ENCODE results near the gene ANKAR. TPM values are rescaled to one million over a fixed set of nuclear protein-coding genes. Genes with fewer than 3 reads are reported as not detected.
A peak's percentile ranks its signal among the peaks of the same experiment; 100 is the strongest.

The ANKAR gene
- total and polyA plus RNA-seq, 2 of the 4 experiments (the other 2 are of a cell fraction), result 0.96 to 2.2 TPM

DNA sequence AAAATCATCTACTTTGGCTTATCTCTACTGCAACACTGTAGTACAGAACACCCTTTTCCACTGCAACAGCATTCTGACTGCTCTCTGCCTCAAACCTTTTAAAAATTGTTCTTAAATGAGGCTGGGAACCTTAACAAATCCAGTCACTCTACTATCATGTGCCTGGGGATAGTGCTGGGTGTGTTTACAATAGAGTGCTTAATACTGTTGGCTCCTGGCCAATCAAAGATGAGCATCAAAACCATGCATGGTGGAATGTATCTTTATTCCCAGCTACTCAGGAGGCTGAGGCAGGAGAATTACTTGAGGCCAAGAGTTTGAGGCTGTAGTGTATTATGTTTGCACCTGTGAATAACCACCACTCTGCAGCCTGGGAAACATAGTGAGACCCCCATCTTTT is 7.4 kb downstream of the ANKAR start:
- ChIA-PET CTCF (no interaction called here), POLR2A (ENCODE audit: unreplicated experiment) (no interaction called here)
- H3K36me3 ChIP-seq (ENCODE audit: control insufficient read depth, insufficient read depth, low read length), result 0 out of 2 replicates have a peak, but pooled peaks cover 1% of the 10 kb centered on the region
- no peak overlapping the region for H2AK9ac ChIP-seq (replicated peaks; ENCODE audit: low read depth, low read length, poor library complexity)
- no peak for ATAC-seq (ENCODE audit: low read depth)
- H3K4me1 ChIP-seq (ENCODE audit: control insufficient read depth, insufficient read depth, low read length), result peaks cover 7% of the 10 kb centered on the region; the same call in 1 of the 2 replicates
- H3K4me3 ChIP-seq (ENCODE audit: insufficient read depth, low read depth, low read length), result no peak overlapping the region
- no peak overlapping the region for H2BK15ac ChIP-seq (ENCODE audit: low read depth, low read length)
- H3K79me1 ChIP-seq (ENCODE audit: low read depth in 1 of 2, low read length in 2 of 2), result peaks cover 10 to 11% of the 10 kb centered on the region in 2 experiments; a peak in 2 of 4 replicates
- no peak overlapping the region for H4K91ac ChIP-seq (ENCODE audit: insufficient read depth, low read depth, low read length)
- H3K9ac ChIP-seq (ENCODE audit: low read depth, low read length), result no peak overlapping the region
- peaks cover 4% of the 10 kb centered on the region; the same call in 1 of the 2 replicates for H4K20me1 ChIP-seq (ENCODE audit: insufficient read depth, low read length)
- H3K56ac ChIP-seq (ENCODE audit: extremely low read depth, insufficient read depth, low read length), result no peak overlapping the region
- intact Hi-C loops (cut with micrococcal nuclease), result no loop called here
- peak; percentile 25 for DNase-seq
- H2AK5ac ChIP-seq (ENCODE audit: low read depth, low read length), result no peak overlapping the region
- no peak overlapping the region for H4K5ac ChIP-seq (ENCODE audit: low read depth, low read length)
- H2BK120ac ChIP-seq (ENCODE audit: low read depth, low read length), result no peak overlapping the region
- TF ChIP-seq POLR2A (IDR thresholded peaks at IDR 0.05; ENCODE audit: low read depth, low read length) (no peak), NFE2L2 (IDR thresholded peaks at IDR 0.05; ENCODE audit: low read depth, low read length) (no peak), MAFK (IDR thresholded peaks at IDR 0.05; ENCODE audit: low read depth, low read length) (no peak), CHD1 (IDR thresholded peaks at IDR 0.05; ENCODE audit: low read depth, low read length) (no peak), SMC3 (IDR thresholded peaks at IDR 0.05; ENCODE audit: low read depth, low read length) (no peak), CEBPB (IDR thresholded peaks at IDR 0.05; ENCODE audit: low read depth, low read length) (no peak), RAD21 (IDR thresholded peaks at IDR 0.05; ENCODE audit: low read length) (no peak), RCOR1 (IDR thresholded peaks at IDR 0.05; ENCODE audit: insufficient replicate concordance, low read length) (no peak), BHLHE40 (IDR thresholded peaks at IDR 0.05; ENCODE audit: low read depth, low read length) (no peak)
- TF ChIP-seq, protein P1, sequence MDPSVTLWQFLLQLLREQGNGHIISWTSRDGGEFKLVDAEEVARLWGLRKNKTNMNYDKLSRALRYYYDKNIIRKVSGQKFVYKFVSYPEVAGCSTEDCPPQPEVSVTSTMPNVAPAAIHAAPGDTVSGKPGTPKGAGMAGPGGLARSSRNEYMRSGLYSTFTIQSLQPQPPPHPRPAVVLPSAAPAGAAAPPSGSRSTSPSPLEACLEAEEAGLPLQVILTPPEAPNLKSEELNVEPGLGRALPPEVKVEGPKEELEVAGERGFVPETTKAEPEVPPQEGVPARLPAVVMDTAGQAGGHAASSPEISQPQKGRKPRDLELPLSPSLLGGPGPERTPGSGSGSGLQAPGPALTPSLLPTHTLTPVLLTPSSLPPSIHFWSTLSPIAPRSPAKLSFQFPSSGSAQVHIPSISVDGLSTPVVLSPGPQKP (IDR thresholded peaks at IDR 0.05; ENCODE audit: borderline replicate concordance, low read depth, low read length), result no peak
- TF ChIP-seq, protein P2, sequence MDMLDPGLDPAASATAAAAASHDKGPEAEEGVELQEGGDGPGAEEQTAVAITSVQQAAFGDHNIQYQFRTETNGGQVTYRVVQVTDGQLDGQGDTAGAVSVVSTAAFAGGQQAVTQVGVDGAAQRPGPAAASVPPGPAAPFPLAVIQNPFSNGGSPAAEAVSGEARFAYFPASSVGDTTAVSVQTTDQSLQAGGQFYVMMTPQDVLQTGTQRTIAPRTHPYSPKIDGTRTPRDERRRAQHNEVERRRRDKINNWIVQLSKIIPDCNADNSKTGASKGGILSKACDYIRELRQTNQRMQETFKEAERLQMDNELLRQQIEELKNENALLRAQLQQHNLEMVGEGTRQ (IDR thresholded peaks at IDR 0.05; ENCODE audit: low read depth, low read length), result no peak
- TF ChIP-seq, protein P3, sequence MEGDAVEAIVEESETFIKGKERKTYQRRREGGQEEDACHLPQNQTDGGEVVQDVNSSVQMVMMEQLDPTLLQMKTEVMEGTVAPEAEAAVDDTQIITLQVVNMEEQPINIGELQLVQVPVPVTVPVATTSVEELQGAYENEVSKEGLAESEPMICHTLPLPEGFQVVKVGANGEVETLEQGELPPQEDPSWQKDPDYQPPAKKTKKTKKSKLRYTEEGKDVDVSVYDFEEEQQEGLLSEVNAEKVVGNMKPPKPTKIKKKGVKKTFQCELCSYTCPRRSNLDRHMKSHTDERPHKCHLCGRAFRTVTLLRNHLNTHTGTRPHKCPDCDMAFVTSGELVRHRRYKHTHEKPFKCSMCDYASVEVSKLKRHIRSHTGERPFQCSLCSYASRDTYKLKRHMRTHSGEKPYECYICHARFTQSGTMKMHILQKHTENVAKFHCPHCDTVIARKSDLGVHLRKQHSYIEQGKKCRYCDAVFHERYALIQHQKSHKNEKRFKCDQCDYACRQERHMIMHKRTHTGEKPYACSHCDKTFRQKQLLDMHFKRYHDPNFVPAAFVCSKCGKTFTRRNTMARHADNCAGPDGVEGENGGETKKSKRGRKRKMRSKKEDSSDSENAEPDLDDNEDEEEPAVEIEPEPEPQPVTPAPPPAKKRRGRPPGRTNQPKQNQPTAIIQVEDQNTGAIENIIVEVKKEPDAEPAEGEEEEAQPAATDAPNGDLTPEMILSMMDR (conservative IDR thresholded peaks at IDR 0.05; ENCODE audit: low read depth, low read length), result no peak
- H3K14ac ChIP-seq (replicated peaks; ENCODE audit: low read depth, low read length), result no peak overlapping the region
- H3K27me3 ChIP-seq (ENCODE audit: control insufficient read depth, insufficient read depth, low read length), result no peaks in the 10 kb centered on the region
- no peak overlapping the region for H4K8ac ChIP-seq (ENCODE audit: low read depth in 2 of 2, low read length in 2 of 2)
- dilution Hi-C loops (cut with HindIII; ENCODE audit: low sequenced_read_pairs, unreplicated experiment), result no loop called here
- no peak overlapping the region for H3K4ac ChIP-seq (ENCODE audit: low read depth, low read length)
- H2BK20ac ChIP-seq (ENCODE audit: low read depth, low read length), result no peak overlapping the region
- H2AFZ ChIP-seq (replicated peaks; ENCODE audit: low read length, poor library complexity), result no peak overlapping the region
- in situ Hi-C loops (cut with MboI; ENCODE audit: low sequenced_read_pairs), result no loop called here
- H3K18ac ChIP-seq (ENCODE audit: low read depth, low read length), result no peak overlapping the region
- no peak overlapping the region for H3K4me2 ChIP-seq (ENCODE audit: low read depth, low read length)
- H3K27ac ChIP-seq (ENCODE audit: insufficient read depth, low read length), result no peak overlapping the region
- no peaks in the 10 kb centered on the region for H3K9me1 ChIP-seq (ENCODE audit: insufficient read depth, low read length)
- no peaks in the 10 kb centered on the region for H3K9me3 ChIP-seq (ENCODE audit: control insufficient read depth, insufficient read depth, low read length)
- BruUV-seq (replicated peaks), result no TSS peak
- no peak overlapping the region for H3K23ac ChIP-seq (ENCODE audit: low read depth, low read length)
- H2BK5ac ChIP-seq (ENCODE audit: low read depth, low read length, poor library complexity, severe bottlenecking), result no peak overlapping the region

Measured in IMR-90 (cell line).